Body of pancreas (tissue), 4 donors: ENCODE data around the gene CMTM4.

Experiments
- POLR2A ChIP-seq, 3 donors: fragments of 450-650 bp; IDR thresholded peaks; one replicate each; pipeline ENCODE4 v1.6.1; 2016; ENCODE audit warnings: antibody characterized with exemption in 3 of 3, mild to moderate bottlenecking in 2 of 3
- TF ChIP-seq, protein P1 (sequence below), 7 experiments: fragments of 450-650 bp in 4 of 7; fragments of 200-600 bp in 3 of 7; sonication (generic) in 3 of 7; IDR thresholded peaks; one replicate each; pipeline ENCODE4 v1.5.1; 2016 to 2019; ENCODE audit warnings: antibody characterized with exemption in 7 of 7

DNA sequence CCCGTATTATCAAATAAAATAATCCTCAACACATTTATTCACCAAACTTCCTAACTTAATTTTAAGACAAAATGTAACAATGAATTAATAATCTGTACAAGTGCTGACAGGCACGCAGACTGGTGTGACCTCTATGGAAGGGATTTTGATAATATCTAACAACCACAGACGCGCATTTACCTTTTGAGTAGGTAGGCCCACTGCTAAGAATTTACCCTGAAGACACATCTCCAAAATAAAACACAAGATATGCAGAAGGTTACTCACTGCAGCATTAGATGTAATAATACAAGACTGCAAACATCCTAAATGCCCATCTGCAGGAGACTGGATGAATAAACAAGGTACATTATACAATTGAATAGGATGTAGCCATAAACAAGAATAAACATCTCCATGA, 22.7 kb upstream of the CMTM4 start:
- TF ChIP-seq, protein P1, sequence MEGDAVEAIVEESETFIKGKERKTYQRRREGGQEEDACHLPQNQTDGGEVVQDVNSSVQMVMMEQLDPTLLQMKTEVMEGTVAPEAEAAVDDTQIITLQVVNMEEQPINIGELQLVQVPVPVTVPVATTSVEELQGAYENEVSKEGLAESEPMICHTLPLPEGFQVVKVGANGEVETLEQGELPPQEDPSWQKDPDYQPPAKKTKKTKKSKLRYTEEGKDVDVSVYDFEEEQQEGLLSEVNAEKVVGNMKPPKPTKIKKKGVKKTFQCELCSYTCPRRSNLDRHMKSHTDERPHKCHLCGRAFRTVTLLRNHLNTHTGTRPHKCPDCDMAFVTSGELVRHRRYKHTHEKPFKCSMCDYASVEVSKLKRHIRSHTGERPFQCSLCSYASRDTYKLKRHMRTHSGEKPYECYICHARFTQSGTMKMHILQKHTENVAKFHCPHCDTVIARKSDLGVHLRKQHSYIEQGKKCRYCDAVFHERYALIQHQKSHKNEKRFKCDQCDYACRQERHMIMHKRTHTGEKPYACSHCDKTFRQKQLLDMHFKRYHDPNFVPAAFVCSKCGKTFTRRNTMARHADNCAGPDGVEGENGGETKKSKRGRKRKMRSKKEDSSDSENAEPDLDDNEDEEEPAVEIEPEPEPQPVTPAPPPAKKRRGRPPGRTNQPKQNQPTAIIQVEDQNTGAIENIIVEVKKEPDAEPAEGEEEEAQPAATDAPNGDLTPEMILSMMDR (IDR thresholded peaks at IDR 0.05) = no peak
- TF ChIP-seq POLR2A (IDR thresholded peaks at IDR 0.05) = no peak
